Measurements from ENCODE around the gene MMP11. TPM values are rescaled to one million over a fixed set of nuclear protein-coding genes. Genes with fewer than 3 reads are reported as not detected.

The MMP11 gene
- polyA plus RNA-seq, 1 experiment = 38.1 TPM

DNA sequence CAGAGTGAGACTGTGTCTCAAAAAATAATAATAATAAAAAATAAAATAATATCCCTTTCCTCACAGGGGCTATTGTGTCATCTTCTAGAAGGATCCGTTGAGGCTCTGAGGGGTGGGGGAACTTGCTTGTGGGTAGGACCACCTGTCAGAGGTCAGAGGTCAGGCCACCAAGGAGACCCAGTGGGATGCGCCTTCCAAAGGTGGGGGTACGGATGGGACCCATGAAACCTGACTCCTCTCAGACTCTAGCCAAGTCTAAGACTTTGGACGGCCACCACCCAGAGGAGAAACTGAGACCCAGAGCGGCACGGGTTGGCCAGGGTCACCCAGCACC is 367 bp upstream of the MMP11 start:
- Histone ChIP-seq H3K4me3 (ENCODE audit: low read depth, low read length) (peak overlapping the region; percentile 52), H3K27me3 (ENCODE audit: control insufficient read depth, insufficient read depth, low read length) (no peaks in the 10 kb centered on the region), H3K36me3 (ENCODE audit: control insufficient read depth, insufficient read depth, low read length) (no peaks in the 10 kb centered on the region)
- TF ChIP-seq, protein P1, sequence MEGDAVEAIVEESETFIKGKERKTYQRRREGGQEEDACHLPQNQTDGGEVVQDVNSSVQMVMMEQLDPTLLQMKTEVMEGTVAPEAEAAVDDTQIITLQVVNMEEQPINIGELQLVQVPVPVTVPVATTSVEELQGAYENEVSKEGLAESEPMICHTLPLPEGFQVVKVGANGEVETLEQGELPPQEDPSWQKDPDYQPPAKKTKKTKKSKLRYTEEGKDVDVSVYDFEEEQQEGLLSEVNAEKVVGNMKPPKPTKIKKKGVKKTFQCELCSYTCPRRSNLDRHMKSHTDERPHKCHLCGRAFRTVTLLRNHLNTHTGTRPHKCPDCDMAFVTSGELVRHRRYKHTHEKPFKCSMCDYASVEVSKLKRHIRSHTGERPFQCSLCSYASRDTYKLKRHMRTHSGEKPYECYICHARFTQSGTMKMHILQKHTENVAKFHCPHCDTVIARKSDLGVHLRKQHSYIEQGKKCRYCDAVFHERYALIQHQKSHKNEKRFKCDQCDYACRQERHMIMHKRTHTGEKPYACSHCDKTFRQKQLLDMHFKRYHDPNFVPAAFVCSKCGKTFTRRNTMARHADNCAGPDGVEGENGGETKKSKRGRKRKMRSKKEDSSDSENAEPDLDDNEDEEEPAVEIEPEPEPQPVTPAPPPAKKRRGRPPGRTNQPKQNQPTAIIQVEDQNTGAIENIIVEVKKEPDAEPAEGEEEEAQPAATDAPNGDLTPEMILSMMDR (IDR thresholded peaks at IDR 0.05; ENCODE audit: insufficient read depth, low read depth, low read length) = no peak
- CTCF ChIA-PET = interaction anchor here (3.6 to 14.8 kb wide), 2 partner anchors 76 to 85 kb away, joined by 34 to 272 read pairs; partner anchors contain the start of gene SLC2A11
- no peak for DNase-seq (ENCODE audit: low read depth)
- POLR2A ChIA-PET = no interaction called here

DNA sequence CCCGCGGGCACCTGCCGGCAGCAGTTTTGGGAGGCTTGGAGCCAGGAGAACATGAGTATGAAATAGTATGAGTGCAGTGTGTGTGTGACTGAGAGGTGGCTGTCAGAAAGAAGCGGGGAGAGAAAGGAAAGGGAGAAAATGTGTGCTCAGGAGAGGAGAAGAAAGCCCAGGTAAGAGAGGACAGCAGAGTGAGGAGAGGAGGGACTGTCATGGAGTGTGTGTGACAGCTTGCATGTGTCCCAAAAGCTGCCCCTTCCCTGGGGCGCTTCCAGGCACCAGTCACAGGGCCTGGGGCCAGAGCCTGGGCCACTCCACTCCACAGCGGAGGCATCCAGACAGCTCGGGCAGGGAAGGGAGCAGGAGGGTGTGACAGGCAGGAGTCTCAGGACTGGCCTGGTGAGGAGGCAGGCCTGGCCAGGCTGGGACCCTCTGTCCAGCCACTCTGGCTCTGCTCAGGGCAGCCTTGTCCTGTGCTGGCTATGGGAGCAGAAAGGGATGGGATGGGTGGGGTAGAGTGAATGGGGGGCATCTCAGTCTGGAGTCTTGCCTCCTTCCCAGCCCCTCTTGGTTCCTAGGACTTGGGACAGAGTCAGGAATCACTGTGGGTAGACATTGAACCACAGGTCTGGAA is 949 bp downstream of the MMP11 start:
- ChIA-PET CTCF (interaction anchor here (1.6 to 14.8 kb wide), 3 partner anchors 12 to 120 kb away, joined by 6 to 272 read pairs (median 7); partner anchors contain the start of gene SMARCB1), POLR2A (no interaction called here)
- no peaks in the 10 kb centered on the region for H3K36me3 ChIP-seq (ENCODE audit: control insufficient read depth, insufficient read depth, low read length)
- no peak for DNase-seq (ENCODE audit: low read depth)
- TF ChIP-seq, protein P1 (IDR thresholded peaks at IDR 0.05; ENCODE audit: insufficient read depth, low read depth, low read length) = no peak
- H3K4me3 ChIP-seq (ENCODE audit: low read depth, low read length) = peak overlapping the region; percentile 52
- no peaks in the 10 kb centered on the region for H3K27me3 ChIP-seq (ENCODE audit: control insufficient read depth, insufficient read depth, low read length)

DNA sequence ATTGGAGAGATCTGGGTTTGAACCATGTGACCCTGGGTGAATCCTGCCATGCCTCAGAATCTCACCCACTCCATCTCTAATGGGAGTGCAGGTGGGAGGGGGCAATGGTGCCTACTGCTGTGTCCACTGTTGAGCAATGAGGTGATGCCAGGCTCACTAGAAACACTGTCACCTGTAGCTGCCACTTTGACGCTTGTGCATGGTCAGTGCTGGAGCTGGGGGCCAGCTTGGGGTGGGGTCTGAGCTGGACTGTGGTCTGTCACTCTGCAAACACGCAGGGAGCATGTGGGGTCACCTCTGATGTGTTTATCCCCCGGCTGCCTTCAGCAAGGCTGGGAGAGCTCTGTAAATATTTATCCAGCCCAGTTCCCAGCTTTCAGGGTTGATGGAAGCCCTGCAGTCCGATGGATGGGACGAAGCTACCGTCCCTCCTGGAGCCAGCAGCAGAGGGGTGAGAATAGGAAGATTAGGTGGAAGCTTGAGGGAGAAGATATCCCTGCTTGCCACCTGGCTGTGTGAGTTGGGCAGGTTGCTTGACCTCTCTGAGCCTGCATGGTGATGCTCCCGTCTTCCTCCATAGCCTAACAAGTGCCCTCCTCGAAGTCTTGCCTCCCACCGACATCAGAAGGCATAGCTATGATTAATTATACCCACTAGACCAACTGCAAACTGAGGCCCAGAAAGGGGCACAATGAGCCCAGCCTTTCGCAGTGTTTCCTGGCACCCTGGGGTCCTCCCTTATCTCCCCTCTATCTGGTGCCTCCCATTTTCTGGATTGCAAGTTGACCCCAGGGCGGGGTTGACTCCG is 1.7 kb downstream of the MMP11 start:
- H3K36me3 ChIP-seq (ENCODE audit: control insufficient read depth, insufficient read depth, low read length) = no peaks in the 10 kb centered on the region

DNA sequence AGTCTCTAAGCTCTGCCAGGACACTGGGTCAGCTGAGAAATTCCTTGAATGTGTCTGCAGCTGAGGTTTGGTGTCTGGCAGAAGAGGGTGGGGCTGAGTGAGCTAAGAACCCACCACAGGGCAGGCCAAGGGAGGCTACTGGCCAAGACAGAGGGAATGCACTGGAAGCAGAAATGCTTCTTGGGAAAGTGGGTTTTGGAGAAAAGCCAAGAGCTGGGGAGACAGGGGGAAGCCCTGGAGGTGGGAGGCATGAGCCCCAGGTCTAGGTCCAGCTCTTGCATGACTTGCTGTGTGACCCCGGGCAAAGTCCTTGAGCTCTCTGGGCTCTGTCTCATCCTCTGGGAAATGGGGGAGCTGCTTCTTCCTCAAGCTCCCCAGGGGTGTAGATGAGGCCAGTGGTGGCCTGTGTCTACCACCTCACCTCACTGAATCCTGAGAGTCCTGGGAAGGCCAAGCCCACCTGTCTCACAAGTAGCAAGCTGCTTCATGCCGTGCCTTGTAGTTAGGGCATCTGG is 2.3 kb downstream of the MMP11 start:
- H3K36me3 ChIP-seq (ENCODE audit: control insufficient read depth, insufficient read depth, low read length) = no peaks in the 10 kb centered on the region
- H3K4me3 ChIP-seq (ENCODE audit: low read depth, low read length) = no peak overlapping the region
- CTCF ChIA-PET = interaction anchor here (1.1 to 14.8 kb wide), 6 partner anchors 9 to 119 kb away, joined by 4 to 272 read pairs (median 5); partner anchors contain the start of gene SMARCB1
- POLR2A ChIA-PET = interaction anchor here (0.5 to 0.6 kb wide), 2 partner anchors 10 to 11 kb away, joined by 3 to 4 read pairs; no protein-coding TSS in a partner anchor
- no peaks in the 10 kb centered on the region for H3K27me3 ChIP-seq (ENCODE audit: control insufficient read depth, insufficient read depth, low read length)
- TF ChIP-seq, protein P1 (IDR thresholded peaks at IDR 0.05; ENCODE audit: insufficient read depth, low read depth, low read length) = no peak
- DNase-seq (ENCODE audit: low read depth) = no peak

More for the DNA sequence above, 1.7 kb downstream of the MMP11 start:
- no peak for DNase-seq (ENCODE audit: low read depth)
- H3K4me3 ChIP-seq (ENCODE audit: low read depth, low read length) = peak overlapping the region; percentile 52
- H3K27me3 ChIP-seq (ENCODE audit: control insufficient read depth, insufficient read depth, low read length) = no peaks in the 10 kb centered on the region
- TF ChIP-seq, protein P1 (IDR thresholded peaks at IDR 0.05; ENCODE audit: insufficient read depth, low read depth, low read length) = no peak
- POLR2A ChIA-PET = interaction anchor here (0.5 to 0.6 kb wide), 2 partner anchors 9 to 11 kb away, joined by 3 to 4 read pairs; no protein-coding TSS in a partner anchor
- CTCF ChIA-PET = interaction anchor here (1.1 to 14.8 kb wide), 6 partner anchors 9 to 119 kb away, joined by 4 to 272 read pairs (median 5); partner anchors contain the start of gene SMARCB1

Measured in BJ (cell line).